ENCODE data around the gene DOCK2. TPM values are rescaled to one million over a fixed set of nuclear protein-coding genes. Genes with fewer than 3 reads are reported as not detected.
"Not testable (repeated sequence)": the region's sequence is repeated elsewhere in the genome, so short reads cannot be mapped to it uniquely, and the experiment has no call there.

Gene DOCK2
- total and polyA plus RNA-seq, 4 donors: 5.0 to 30.4 (median 7.4) TPM

GRCh38 chr5:169803077-169803981 is 166.3 kb downstream of the DOCK2 start:
- H3K36me3 ChIP-seq (ENCODE audit: control insufficient read depth, insufficient read depth, low read length): no peaks in the 10 kb centered on the region
- DNase-seq (ENCODE audit: low read depth in 4 of 6, low spot score in 6 of 6): no peak
- WGBS (ENCODE audit: insufficient coverage): 89% methylated on average over 6 of the region's 10 CpGs
- no peaks in the 10 kb centered on the region for H3K9me3 ChIP-seq (ENCODE audit: control insufficient read depth, insufficient read depth, low read length)
- no peaks in the 10 kb centered on the region for H3K4me1 ChIP-seq (ENCODE audit: control insufficient read depth, insufficient read depth, low read length)
- H3K27me3 ChIP-seq (ENCODE audit: control insufficient read depth, insufficient read depth, low read length): no peaks in the 10 kb centered on the region
- no peak overlapping the region for H3K27ac ChIP-seq (ENCODE audit: low read depth, low read length)
- H3K4me3 ChIP-seq (ENCODE audit: low read depth, low read length): no peak overlapping the region

GRCh38 chr5:169804861-169805260 is 167.8 kb downstream of the DOCK2 start:
- Histone ChIP-seq H3K27ac (ENCODE audit: low read depth, low read length) (no peak overlapping the region), H3K4me3 (ENCODE audit: low read depth, low read length) (no peak overlapping the region), H3K36me3 (ENCODE audit: control insufficient read depth, insufficient read depth, low read length) (no peaks in the 10 kb centered on the region), H3K4me1 (ENCODE audit: control insufficient read depth, insufficient read depth, low read length) (no peaks in the 10 kb centered on the region), H3K9me3 (ENCODE audit: control insufficient read depth, insufficient read depth, low read length) (no peaks in the 10 kb centered on the region), H3K27me3 (ENCODE audit: control insufficient read depth, insufficient read depth, low read length) (no peaks in the 10 kb centered on the region)
- DNase-seq (ENCODE audit: low read depth in 4 of 6, low spot score in 6 of 6): no peak
- no CpG with 5 or more reads among the region's 1 CpG for WGBS (ENCODE audit: insufficient coverage)

- H3K9me3 ChIP-seq (ENCODE audit: control insufficient read depth, insufficient read depth, low read length): no peaks in the 10 kb centered on the region
- WGBS (ENCODE audit: insufficient coverage): no CpG with 5 or more reads among the region's 5 CpGs
Measured at GRCh38 chr5:169805527-169805934, 168.5 kb downstream of the DOCK2 start.

DNA sequence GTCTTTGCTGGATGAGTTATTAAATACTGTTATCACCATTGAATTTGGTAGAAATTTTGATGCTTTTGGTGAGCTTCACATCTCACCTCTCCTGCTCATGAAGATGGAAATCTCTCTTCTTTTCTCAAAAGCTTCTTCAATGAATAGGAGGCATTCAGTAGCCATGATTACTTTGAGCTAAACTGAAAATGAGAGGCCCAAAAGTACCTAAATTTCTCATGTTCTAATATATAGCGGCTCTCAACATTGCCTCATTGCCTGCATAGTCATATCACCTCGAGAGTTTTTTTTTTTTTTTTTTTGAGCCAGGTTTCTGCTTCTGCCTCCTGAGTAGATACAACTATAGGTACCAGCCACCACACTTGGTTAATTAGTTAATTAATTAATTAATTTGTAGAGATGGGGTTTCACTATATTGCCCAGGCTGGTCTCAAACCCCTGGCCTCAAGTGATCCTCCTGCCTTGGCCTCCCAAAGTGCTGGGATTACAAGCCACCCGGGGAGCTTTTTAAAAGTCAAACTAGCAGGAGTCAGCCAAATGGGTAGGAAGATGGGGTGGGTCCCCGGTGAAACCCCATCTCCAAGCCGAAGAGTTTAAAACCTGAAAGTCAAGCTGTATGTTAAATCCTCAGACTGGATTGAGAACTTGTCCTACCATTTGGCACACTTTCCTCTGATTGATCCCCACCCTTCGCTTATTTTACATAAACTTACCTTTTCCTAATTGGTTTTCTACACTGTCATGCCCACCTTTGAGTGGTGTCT is 169.0 kb downstream of the DOCK2 start:
- WGBS (ENCODE audit: insufficient coverage): 72% methylated on average over 4 of the region's 6 CpGs
- no peak for DNase-seq (ENCODE audit: low read depth in 4 of 6, low spot score in 6 of 6)

More at GRCh38 chr5:169805527-169805934, 168.5 kb downstream of the DOCK2 start:
- DNase-seq (ENCODE audit: low read depth in 4 of 6, low spot score in 6 of 6): no peak
- H3K27me3 ChIP-seq (ENCODE audit: control insufficient read depth, insufficient read depth, low read length): no peaks in the 10 kb centered on the region
- no peak overlapping the region for H3K4me3 ChIP-seq (ENCODE audit: low read depth, low read length)
- H3K4me1 ChIP-seq (ENCODE audit: control insufficient read depth, insufficient read depth, low read length): no peaks in the 10 kb centered on the region
- H3K36me3 ChIP-seq (ENCODE audit: control insufficient read depth, insufficient read depth, low read length): no peaks in the 10 kb centered on the region
- no peak overlapping the region for H3K27ac ChIP-seq (ENCODE audit: low read depth, low read length)

DNA sequence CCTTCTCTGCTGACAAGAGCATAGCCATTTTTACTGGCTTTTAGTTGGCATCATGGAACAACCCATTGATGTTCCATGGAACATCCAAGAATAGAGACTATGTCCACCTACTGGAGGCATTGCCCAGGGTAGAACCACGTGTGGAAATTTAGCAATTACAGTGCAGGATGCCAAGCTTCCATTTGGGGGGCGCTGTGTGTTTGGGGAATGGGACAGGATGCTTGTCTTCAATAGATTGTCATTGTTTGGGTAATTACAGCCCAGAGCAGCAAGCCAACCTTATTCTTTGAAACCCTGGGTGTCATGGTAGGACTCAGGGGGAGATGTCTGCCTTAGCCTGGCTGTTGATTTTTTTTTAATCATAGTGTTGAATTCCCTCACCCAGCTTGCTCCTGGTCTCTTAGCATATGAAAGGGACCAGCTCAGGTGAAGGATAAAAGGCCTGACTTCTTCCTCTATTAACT is 171.1 kb downstream of the DOCK2 start:
- no peaks in the 10 kb centered on the region for H3K36me3 ChIP-seq (ENCODE audit: control insufficient read depth, insufficient read depth, low read length)
- no peak for DNase-seq (ENCODE audit: low read depth in 4 of 6, low spot score in 6 of 6)
- peaks cover 4% of the 10 kb centered on the region for H3K4me1 ChIP-seq (ENCODE audit: control insufficient read depth, insufficient read depth, low read length)
- WGBS (ENCODE audit: insufficient coverage): 25% methylated on average over 2 of the region's 2 CpGs
- no peak overlapping the region for H3K4me3 ChIP-seq (ENCODE audit: low read depth, low read length)
- H3K27me3 ChIP-seq (ENCODE audit: control insufficient read depth, insufficient read depth, low read length): peaks cover 2% of the 10 kb centered on the region
- no peak overlapping the region for H3K27ac ChIP-seq (ENCODE audit: low read depth, low read length)
- H3K9me3 ChIP-seq (ENCODE audit: control insufficient read depth, insufficient read depth, low read length): no peaks in the 10 kb centered on the region

More for the DNA sequence above, 169.0 kb downstream of the DOCK2 start:
- Histone ChIP-seq H3K4me1 (ENCODE audit: control insufficient read depth, insufficient read depth, low read length) (no peaks in the 10 kb centered on the region), H3K27me3 (ENCODE audit: control insufficient read depth, insufficient read depth, low read length) (no peaks in the 10 kb centered on the region), H3K36me3 (ENCODE audit: control insufficient read depth, insufficient read depth, low read length) (no peaks in the 10 kb centered on the region), H3K4me3 (ENCODE audit: low read depth, low read length) (no peak overlapping the region), H3K9me3 (ENCODE audit: control insufficient read depth, insufficient read depth, low read length) (no peaks in the 10 kb centered on the region), H3K27ac (ENCODE audit: low read depth, low read length) (no peak overlapping the region)

DNA sequence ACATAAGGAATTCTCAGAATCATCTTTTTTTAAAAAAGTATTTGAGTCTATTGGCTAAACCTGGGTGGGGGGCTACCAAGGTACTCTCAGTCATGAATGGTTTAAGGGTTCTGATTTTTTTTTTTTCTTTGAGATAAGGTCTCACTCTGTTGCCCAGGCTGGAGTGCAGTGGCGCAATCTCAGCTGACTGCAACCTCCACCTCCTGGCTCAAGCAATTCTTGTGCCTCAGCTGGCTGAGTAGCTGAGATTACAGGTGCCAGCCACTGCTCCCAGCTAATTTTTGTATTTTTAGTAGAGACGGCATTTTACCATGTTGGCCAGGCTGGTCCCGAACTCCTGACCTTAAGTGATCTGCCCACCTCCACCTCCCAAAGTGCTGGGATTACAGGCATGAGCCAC is 171.8 kb downstream of the DOCK2 start:
- DNase-seq (ENCODE audit: low read depth in 4 of 6, low spot score in 6 of 6): not testable (repeated sequence)
- WGBS (ENCODE audit: insufficient coverage): 100% methylated on average over 1 of the region's 3 CpGs

DNA sequence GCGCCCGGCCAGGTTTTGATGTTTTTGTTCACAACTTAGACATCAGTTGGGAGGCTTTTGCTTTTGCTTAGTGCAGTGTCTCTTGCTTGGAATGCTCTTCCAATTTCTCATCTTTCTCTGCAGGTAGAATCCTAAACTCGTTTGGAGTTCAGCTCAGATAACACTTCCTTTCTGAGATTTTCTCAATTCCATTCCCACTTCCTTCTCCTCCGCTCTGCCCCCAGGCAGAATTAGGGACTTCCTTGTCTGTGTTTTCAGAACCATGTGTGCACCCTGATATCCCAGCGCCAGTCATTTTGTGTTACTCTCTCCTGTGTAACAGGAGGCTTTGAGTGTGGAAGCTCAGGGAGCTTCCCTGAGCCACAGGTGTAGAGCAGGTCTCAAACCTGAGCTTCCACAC is 172.2 kb downstream of the DOCK2 start:
- Histone ChIP-seq H3K4me3 (ENCODE audit: low read depth, low read length) (no peak overlapping the region), H3K9me3 (ENCODE audit: control insufficient read depth, insufficient read depth, low read length) (no peaks in the 10 kb centered on the region), H3K27ac (ENCODE audit: low read depth, low read length) (no peak overlapping the region), H3K27me3 (ENCODE audit: control insufficient read depth, insufficient read depth, low read length) (peaks cover 2% of the 10 kb centered on the region), H3K4me1 (ENCODE audit: control insufficient read depth, insufficient read depth, low read length) (peaks cover 4% of the 10 kb centered on the region), H3K36me3 (ENCODE audit: control insufficient read depth, insufficient read depth, low read length) (no peaks in the 10 kb centered on the region)
- DNase-seq (ENCODE audit: low read depth in 4 of 6, low spot score in 6 of 6): no peak
- 75% methylated on average over 5 of the region's 5 CpGs for WGBS (ENCODE audit: insufficient coverage)

More for the DNA sequence above, 171.8 kb downstream of the DOCK2 start:
- H3K4me1 ChIP-seq (ENCODE audit: control insufficient read depth, insufficient read depth, low read length); H3K27ac ChIP-seq (ENCODE audit: low read depth, low read length); H3K36me3 ChIP-seq (ENCODE audit: control insufficient read depth, insufficient read depth, low read length); H3K27me3 ChIP-seq (ENCODE audit: control insufficient read depth, insufficient read depth, low read length); H3K4me3 ChIP-seq (ENCODE audit: low read depth, low read length); H3K9me3 ChIP-seq (ENCODE audit: control insufficient read depth, insufficient read depth, low read length): not testable (repeated sequence)

DNA sequence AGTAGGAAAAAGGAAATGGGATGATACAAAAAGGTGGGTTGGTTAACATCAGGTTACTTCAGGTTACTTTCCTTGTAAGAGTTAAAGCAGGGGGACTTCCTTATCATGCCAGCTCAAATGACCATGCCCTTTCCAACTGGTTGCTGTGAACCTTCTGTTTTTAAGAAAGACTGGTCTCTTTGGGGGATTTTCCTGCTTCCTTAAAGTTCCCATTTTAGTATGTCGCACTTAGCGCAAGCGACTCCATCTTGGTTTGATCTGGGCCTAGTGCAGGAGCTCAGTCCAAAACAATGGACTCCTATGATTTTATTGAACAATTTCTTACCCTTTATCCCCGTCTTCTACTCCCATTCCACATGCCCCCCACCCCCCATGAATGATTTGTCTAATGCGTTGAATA is 173.4 kb downstream of the DOCK2 start:
- Histone ChIP-seq H3K4me1 (ENCODE audit: control insufficient read depth, insufficient read depth, low read length) (peaks cover 4% of the 10 kb centered on the region), H3K4me3 (ENCODE audit: low read depth, low read length) (no peak overlapping the region), H3K36me3 (ENCODE audit: control insufficient read depth, insufficient read depth, low read length) (no peaks in the 10 kb centered on the region), H3K27me3 (ENCODE audit: control insufficient read depth, insufficient read depth, low read length) (peaks cover 2% of the 10 kb centered on the region), H3K9me3 (ENCODE audit: control insufficient read depth, insufficient read depth, low read length) (no peaks in the 10 kb centered on the region), H3K27ac (ENCODE audit: low read depth, low read length) (no peak overlapping the region)
- WGBS (ENCODE audit: insufficient coverage): 100% methylated on average over 3 of the region's 5 CpGs
- no peak for DNase-seq (ENCODE audit: low read depth in 4 of 6, low spot score in 6 of 6)

- Histone ChIP-seq H3K27me3 (ENCODE audit: control insufficient read depth, insufficient read depth, low read length) (peaks cover 2% of the 10 kb centered on the region), H3K4me3 (ENCODE audit: low read depth, low read length) (no peak overlapping the region), H3K36me3 (ENCODE audit: control insufficient read depth, insufficient read depth, low read length) (no peaks in the 10 kb centered on the region), H3K27ac (ENCODE audit: low read depth, low read length) (no peak overlapping the region), H3K9me3 (ENCODE audit: control insufficient read depth, insufficient read depth, low read length) (no peaks in the 10 kb centered on the region), H3K4me1 (ENCODE audit: control insufficient read depth, insufficient read depth, low read length) (peaks cover 4% of the 10 kb centered on the region)
- WGBS (ENCODE audit: insufficient coverage): 75% methylated on average over 3 of the region's 5 CpGs
- DNase-seq (ENCODE audit: low read depth in 4 of 6, low spot score in 6 of 6): no peak
Measured at GRCh38 chr5:169811023-169811422, 173.9 kb downstream of the DOCK2 start.
